ENCODE data around the gene FBXL19.

The FBXL19 gene, protein sequence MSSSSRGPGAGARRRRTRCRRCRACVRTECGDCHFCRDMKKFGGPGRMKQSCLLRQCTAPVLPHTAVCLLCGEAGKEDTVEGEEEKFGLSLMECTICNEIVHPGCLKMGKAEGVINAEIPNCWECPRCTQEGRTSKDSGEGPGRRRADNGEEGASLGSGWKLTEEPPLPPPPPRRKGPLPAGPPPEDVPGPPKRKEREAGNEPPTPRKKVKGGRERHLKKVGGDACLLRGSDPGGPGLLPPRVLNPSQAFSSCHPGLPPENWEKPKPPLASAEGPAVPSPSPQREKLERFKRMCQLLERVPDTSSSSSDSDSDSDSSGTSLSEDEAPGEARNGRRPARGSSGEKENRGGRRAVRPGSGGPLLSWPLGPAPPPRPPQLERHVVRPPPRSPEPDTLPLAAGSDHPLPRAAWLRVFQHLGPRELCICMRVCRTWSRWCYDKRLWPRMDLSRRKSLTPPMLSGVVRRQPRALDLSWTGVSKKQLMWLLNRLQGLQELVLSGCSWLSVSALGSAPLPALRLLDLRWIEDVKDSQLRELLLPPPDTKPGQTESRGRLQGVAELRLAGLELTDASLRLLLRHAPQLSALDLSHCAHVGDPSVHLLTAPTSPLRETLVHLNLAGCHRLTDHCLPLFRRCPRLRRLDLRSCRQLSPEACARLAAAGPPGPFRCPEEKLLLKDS

DNA sequence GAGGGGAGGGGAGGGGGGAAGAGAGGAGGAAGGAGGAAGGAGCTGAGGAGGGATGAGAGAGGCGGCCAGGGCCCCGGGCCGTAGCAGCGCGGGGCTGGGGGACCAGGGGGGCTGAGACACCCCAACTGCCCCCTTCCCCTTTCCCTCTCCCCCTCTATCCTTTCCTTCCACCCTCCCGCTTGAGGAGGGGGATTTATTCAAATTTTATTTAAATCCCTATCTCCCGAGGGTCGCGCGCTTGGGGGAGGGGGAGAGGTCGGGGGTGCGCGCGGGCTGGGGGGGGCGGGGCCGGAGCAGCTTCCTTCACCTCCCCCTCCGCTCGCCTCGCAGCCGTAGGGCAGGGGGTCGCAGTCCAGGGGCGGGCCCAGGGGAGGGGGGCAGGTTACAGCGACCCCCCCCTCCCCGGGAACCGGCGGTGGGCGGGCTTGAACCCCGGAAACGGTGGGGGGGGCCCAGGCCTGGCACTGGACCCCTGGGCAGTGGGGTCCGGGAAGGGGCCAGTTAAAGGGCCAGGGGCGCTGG is at the start of gene FBXL19:
FBXL19 (plus strand) TSS at position 19 of the 522 bp plus-strand sequence. CDS start 2,183 bp downstream, outside the sequence.
- Histone ChIP-seq H3K9me3 (ENCODE audit: control insufficient read depth, insufficient read depth, low read depth, low read length) (no peaks in the 10 kb centered on the region), H3K4me3 (ENCODE audit: low read depth, low read length) (peak within 1 kb of the TSS; percentile 68), H3K27ac (ENCODE audit: extremely low read depth, low read depth, low read length) (peak within 1 kb of the TSS; percentile 68), H3K4me1 (ENCODE audit: control insufficient read depth, insufficient read depth, low read length) (no peaks in the 10 kb centered on the region), H3K36me3 (ENCODE audit: control insufficient read depth in 2 of 2, insufficient read depth in 1 of 2, low read length in 2 of 2) (peaks cover 0 to 37% of the 10 kb centered on the region in 2 experiments; a peak in 1 of 3 replicates)
- CTCF ChIA-PET, result interaction anchor here (0.8 kb wide), 1 partner anchor 31 kb away, joined by 3 read pairs; no protein-coding TSS in a partner anchor
- TF ChIP-seq ZNF791 (tag by site-specific recombination; IDR thresholded peaks at IDR 0.05) (no peak), ZNF776 (tag by site-specific recombination; IDR thresholded peaks at IDR 0.05; ENCODE audit: borderline replicate concordance) (no peak), PBX3 (CRISPR knock-in tag; IDR thresholded peaks at IDR 0.05) (no peak), ZBTB7A (tag by site-specific recombination; IDR thresholded peaks at IDR 0.05; ENCODE audit: low read depth) (peak; percentile 9; the same call in 1 of the 2 replicates), ZNF580 (tag by site-specific recombination; IDR thresholded peaks at IDR 0.05) (no peak), ZNF175 (tag by site-specific recombination; IDR thresholded peaks at IDR 0.05) (no peak)
- TF ChIP-seq, protein P1, sequence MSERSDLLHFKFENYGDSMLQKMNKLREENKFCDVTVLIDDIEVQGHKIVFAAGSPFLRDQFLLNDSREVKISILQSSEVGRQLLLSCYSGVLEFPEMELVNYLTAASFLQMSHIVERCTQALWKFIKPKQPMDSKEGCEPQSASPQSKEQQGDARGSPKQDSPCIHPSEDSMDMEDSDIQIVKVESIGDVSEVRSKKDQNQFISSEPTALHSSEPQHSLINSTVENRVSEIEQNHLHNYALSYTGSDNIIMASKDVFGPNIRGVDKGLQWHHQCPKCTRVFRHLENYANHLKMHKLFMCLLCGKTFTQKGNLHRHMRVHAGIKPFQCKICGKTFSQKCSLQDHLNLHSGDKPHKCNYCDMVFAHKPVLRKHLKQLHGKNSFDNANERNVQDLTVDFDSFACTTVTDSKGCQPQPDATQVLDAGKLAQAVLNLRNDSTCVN (tag by site-specific recombination; optimal IDR thresholded peaks at IDR 0.05), result peak; percentile 58
- TF ChIP-seq, protein P2, sequence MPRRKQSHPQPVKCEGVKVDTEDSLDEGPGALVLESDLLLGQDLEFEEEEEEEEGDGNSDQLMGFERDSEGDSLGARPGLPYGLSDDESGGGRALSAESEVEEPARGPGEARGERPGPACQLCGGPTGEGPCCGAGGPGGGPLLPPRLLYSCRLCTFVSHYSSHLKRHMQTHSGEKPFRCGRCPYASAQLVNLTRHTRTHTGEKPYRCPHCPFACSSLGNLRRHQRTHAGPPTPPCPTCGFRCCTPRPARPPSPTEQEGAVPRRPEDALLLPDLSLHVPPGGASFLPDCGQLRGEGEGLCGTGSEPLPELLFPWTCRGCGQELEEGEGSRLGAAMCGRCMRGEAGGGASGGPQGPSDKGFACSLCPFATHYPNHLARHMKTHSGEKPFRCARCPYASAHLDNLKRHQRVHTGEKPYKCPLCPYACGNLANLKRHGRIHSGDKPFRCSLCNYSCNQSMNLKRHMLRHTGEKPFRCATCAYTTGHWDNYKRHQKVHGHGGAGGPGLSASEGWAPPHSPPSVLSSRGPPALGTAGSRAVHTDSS (tag by site-specific recombination; IDR thresholded peaks at IDR 0.05), result peak; percentile 81
- POLR2A ChIA-PET, result interaction anchor here (0.6 to 1.3 kb wide), 8 partner anchors 18 to 223 kb away, joined by 3 to 4 read pairs (median 3); partner anchors contain the start of gene PHKG2

DNA sequence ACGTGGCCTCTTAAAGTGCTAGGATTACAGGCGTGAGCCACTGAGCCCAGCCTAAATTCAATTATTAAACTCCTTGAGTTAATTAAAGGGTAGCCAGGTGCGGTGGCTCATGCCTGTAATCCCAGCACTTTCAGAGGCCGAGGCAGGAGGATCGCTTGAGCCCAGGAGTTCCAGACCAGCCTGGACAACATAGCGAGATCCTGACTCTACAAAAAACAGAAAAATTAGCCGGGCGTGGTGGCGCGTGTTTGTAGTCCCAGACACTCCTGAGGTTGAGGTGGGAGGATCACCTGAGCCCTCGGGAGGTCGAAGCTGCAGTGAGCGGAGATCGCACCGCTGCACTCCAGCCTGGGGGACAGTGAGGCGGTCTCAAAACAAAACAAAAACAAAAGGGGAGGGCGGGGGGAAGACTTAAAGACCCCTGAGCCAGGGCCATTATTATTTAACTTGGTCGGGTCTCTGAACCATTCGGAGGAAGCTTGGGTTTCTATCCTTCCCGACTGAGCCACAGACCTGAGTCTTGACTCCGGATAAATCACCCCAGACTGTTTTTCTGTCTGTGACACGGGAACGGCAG is 49.0 kb upstream of the FBXL19 start:
- Histone ChIP-seq H3K36me3 (ENCODE audit: control insufficient read depth in 2 of 2, insufficient read depth in 1 of 2, low read length in 2 of 2) (peaks cover 3 to 13% of the 10 kb centered on the region in 2 experiments; a peak in 2 of 3 replicates), H3K4me1 (ENCODE audit: control insufficient read depth, insufficient read depth, low read length) (no peaks in the 10 kb centered on the region), H3K9me3 (ENCODE audit: control insufficient read depth, insufficient read depth, low read depth, low read length) (no peaks in the 10 kb centered on the region), H3K4me3 (ENCODE audit: low read depth, low read length) (peak overlapping the region; percentile 51), H3K27ac (ENCODE audit: extremely low read depth, low read depth, low read length) (peak overlapping the region; percentile 94)
- TF ChIP-seq ZNF791 (tag by site-specific recombination; IDR thresholded peaks at IDR 0.05), result no peak
- no peak for TF ChIP-seq ZNF768 (tag by site-specific recombination; IDR thresholded peaks at IDR 0.05)
- 0 out of 2 replicates have a peak, but pooled peaks have one; percentile 31 for TF ChIP-seq ZNF488 (tag by site-specific recombination; IDR thresholded peaks at IDR 0.05)
- TF ChIP-seq ZNF350 (tag by site-specific recombination; IDR thresholded peaks at IDR 0.05), result no peak
- TF ChIP-seq YY2 (tag by site-specific recombination; IDR thresholded peaks at IDR 0.05), result no peak
- TF ChIP-seq, protein P3, sequence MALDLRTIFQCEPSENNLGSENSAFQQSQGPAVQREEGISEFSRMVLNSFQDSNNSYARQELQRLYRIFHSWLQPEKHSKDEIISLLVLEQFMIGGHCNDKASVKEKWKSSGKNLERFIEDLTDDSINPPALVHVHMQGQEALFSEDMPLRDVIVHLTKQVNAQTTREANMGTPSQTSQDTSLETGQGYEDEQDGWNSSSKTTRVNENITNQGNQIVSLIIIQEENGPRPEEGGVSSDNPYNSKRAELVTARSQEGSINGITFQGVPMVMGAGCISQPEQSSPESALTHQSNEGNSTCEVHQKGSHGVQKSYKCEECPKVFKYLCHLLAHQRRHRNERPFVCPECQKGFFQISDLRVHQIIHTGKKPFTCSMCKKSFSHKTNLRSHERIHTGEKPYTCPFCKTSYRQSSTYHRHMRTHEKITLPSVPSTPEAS (tag by site-specific recombination; IDR thresholded peaks at IDR 0.05), result no peak
- TF ChIP-seq ZNF121 (tag by site-specific recombination; IDR thresholded peaks at IDR 0.05), result peak; percentile 91
- no peak for TF ChIP-seq GLIS2 (tag by site-specific recombination; IDR thresholded peaks at IDR 0.05)
- ChIA-PET POLR2A (interaction anchor here (0.8 to 2.4 kb wide), 18 partner anchors 11 to 126 kb away, joined by 3 to 35 read pairs (median 6); partner anchors contain the start of genes BCL7C, PHKG2 and ZNF629), CTCF (interaction anchor here (1.1 to 2.7 kb wide), 5 partner anchors 18 to 61 kb away, joined by 4 to 14 read pairs (median 9); no protein-coding TSS in a partner anchor)
